Liver (tissue), 3 donors: ENCODE data around the gene JPH3.

Experiments used
- JUND ChIP-seq, 2 donors: IDR thresholded peaks; 2 replicates each; pipeline ENCODE4 v1.6.1; 2016; ENCODE audit warnings: antibody characterized with exemption in 2 of 2
- NR2F2 ChIP-seq: IDR thresholded peaks from 2 replicates; pipeline ENCODE4 v1.6.1; 2016; ENCODE audit warnings: antibody characterized with exemption
- RAD21 ChIP-seq, 2 donors: IDR thresholded peaks; 2 replicates each; pipeline ENCODE4 v1.6.1; 2016; ENCODE audit warnings: antibody characterized with exemption in 2 of 2, mild to moderate bottlenecking in 2 of 2
- REST ChIP-seq: IDR thresholded peaks from 2 replicates; pipeline ENCODE4 v1.6.1; 2016; ENCODE audit warnings: antibody characterized with exemption, mild to moderate bottlenecking
- YY1 ChIP-seq: IDR thresholded peaks from 2 replicates; pipeline ENCODE4 v1.6.1; 2016; ENCODE audit warnings: antibody characterized with exemption, mild to moderate bottlenecking
- TF ChIP-seq, protein P1 (sequence below): fragments of 150-350 bp; IDR thresholded peaks from 2 replicates; pipeline ENCODE4 v1.5.1; 2017; ENCODE audit warnings: improper control_type of control experiment, low read depth, low read length; ENCODE audit not compliant: missing input control
- donor health status: healthy.
- donor health status: healthy.

DNA sequence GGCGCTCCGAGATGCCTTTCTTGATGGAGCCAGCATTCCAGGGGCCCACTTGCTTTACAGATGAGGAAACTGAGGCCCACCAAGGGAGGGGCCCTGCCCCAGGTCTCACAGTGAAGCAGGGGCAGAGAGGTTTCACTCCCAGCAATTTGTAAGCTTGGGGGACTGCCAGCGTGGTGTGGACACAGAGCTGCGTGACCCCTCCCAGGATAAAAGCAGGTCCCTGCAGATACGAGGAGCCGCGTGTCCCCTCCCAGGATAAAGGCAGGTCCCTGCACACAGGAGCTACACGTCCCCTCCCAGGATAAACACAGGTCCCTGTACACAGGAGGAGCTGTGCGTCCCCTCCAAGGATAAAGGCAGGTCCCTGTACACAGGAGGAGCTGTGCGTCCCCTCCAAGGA, 11.7 kb downstream of the JPH3 start:
- TF ChIP-seq, protein P1, sequence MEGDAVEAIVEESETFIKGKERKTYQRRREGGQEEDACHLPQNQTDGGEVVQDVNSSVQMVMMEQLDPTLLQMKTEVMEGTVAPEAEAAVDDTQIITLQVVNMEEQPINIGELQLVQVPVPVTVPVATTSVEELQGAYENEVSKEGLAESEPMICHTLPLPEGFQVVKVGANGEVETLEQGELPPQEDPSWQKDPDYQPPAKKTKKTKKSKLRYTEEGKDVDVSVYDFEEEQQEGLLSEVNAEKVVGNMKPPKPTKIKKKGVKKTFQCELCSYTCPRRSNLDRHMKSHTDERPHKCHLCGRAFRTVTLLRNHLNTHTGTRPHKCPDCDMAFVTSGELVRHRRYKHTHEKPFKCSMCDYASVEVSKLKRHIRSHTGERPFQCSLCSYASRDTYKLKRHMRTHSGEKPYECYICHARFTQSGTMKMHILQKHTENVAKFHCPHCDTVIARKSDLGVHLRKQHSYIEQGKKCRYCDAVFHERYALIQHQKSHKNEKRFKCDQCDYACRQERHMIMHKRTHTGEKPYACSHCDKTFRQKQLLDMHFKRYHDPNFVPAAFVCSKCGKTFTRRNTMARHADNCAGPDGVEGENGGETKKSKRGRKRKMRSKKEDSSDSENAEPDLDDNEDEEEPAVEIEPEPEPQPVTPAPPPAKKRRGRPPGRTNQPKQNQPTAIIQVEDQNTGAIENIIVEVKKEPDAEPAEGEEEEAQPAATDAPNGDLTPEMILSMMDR, result no peak
- TF ChIP-seq RAD21 (IDR thresholded peaks at IDR 0.05) (no peak), YY1 (no peak), NR2F2 (no peak), JUND (IDR thresholded peaks at IDR 0.05) (no peak), REST (no peak)
